Measurements from ENCODE around the gene ARHGAP6.

GRCh38 chrX:11138498-11139390 lies 527.0 kb downstream of the ARHGAP6 start:
- TF ChIP-seq CTCF (IDR thresholded peaks at IDR 0.05; ENCODE audit: low read length): no peak
- TF ChIP-seq EZH2phosphoT487 (IDR thresholded peaks at IDR 0.05; ENCODE audit: low read length): no peak
